GM21367 (cell line): Measurements from ENCODE around the gene DENND10.
"Not testable (repeated sequence)": the region's sequence is repeated elsewhere in the genome, so short reads cannot be mapped to it uniquely, and the experiment has no call there.

Experiments
- ATAC-seq: cut with Tn5 transposase; IDR thresholded peaks from one replicate; pipeline ENCODE4 v1.9.1; 2021; ENCODE audit not compliant: unreplicated experiment

DENND10 gene

GRCh38 chr10:119103903-119104653 is at the start of gene DENND10:
Gene DENND10 (plus strand): TSS chr10:119104113. CDS start chr10:119104143, 30 bp downstream.
- ATAC-seq: peak; percentile 69

- no peak for ATAC-seq
Measured at GRCh38 chr10:119055472-119055871, 48.4 kb upstream of the DENND10 start.

GRCh38 chr10:119058010-119058409 is 45.9 kb upstream of the DENND10 start:
- ATAC-seq: no peak

- ATAC-seq: no peak
Measured at GRCh38 chr10:119059557-119059956, 44.4 kb upstream of the DENND10 start.

- ATAC-seq: no peak
Measured at GRCh38 chr10:119060107-119060506, 43.8 kb upstream of the DENND10 start.

GRCh38 chr10:119061352-119061751 is 42.6 kb upstream of the DENND10 start:
- no peak for ATAC-seq

- ATAC-seq: no peak
Measured at GRCh38 chr10:119061926-119062325, 42.0 kb upstream of the DENND10 start.

GRCh38 chr10:119070395-119071165 is 33.3 kb upstream of the DENND10 start:
- no peak for ATAC-seq

- no peak for ATAC-seq
Measured at GRCh38 chr10:119073584-119073983, 30.3 kb upstream of the DENND10 start.

GRCh38 chr10:119078422-119079179 is 25.3 kb upstream of the DENND10 start:
- ATAC-seq: no peak

- peak; percentile 54 for ATAC-seq
Measured at GRCh38 chr10:119079599-119080520, 24.1 kb upstream of the DENND10 start.

GRCh38 chr10:119080521-119081259 is 23.2 kb upstream of the DENND10 start, which contains the start of gene EIF3A:
Gene EIF3A (minus strand): TSS chr10:119080817. CDS start chr10:119080676, 141 bp downstream.
- ATAC-seq: peak; percentile 73

- ATAC-seq: no peak
Measured at GRCh38 chr10:119084896-119085295, 19.0 kb upstream of the DENND10 start.

GRCh38 chr10:119087271-119087882 is 16.5 kb upstream of the DENND10 start:
- ATAC-seq: no peak

- ATAC-seq: no peak
Measured at GRCh38 chr10:119090026-119090795, 13.7 kb upstream of the DENND10 start.

- no peak for ATAC-seq
Measured at GRCh38 chr10:119090968-119091367, 12.9 kb upstream of the DENND10 start.

GRCh38 chr10:119095640-119096039 is 8.3 kb upstream of the DENND10 start:
- no peak for ATAC-seq

- ATAC-seq: not testable (repeated sequence)
Measured at GRCh38 chr10:119096641-119097415, 7.1 kb upstream of the DENND10 start.
